Fibroblast of skin of left biceps (primary cell): ENCODE data around the gene SCAPER.

Experiments used
- DNase-seq, 2 experiments: peaks; one replicate each; pipeline ENCODE4 v3.0.0-alpha.2; 2013; ENCODE audit warnings: low read depth in 2 of 2

SCAPER gene

GRCh38 chr15:76418352-76419140, 486.6 kb downstream of the SCAPER start:
- DNase-seq, result no peak

DNA sequence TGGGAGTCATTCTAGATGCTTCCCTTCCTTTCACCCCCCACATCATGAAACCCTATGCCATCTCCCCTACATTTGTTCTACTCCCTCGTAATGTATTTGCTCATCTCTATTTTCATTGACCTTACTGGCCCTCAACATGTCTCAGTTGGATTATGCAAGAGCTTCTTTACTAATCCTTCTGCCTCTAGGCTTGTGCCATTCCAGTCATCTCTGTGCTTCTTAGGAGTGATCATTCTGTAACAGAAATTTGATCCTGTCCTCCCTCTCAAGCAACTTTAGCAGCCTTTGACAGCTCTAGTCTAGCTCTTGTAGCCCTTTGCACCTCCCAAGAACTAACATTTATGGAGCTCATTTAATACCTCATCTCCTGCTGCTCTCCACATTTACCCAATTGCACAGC, 503.9 kb downstream of the SCAPER start:
- no peak for DNase-seq

DNA sequence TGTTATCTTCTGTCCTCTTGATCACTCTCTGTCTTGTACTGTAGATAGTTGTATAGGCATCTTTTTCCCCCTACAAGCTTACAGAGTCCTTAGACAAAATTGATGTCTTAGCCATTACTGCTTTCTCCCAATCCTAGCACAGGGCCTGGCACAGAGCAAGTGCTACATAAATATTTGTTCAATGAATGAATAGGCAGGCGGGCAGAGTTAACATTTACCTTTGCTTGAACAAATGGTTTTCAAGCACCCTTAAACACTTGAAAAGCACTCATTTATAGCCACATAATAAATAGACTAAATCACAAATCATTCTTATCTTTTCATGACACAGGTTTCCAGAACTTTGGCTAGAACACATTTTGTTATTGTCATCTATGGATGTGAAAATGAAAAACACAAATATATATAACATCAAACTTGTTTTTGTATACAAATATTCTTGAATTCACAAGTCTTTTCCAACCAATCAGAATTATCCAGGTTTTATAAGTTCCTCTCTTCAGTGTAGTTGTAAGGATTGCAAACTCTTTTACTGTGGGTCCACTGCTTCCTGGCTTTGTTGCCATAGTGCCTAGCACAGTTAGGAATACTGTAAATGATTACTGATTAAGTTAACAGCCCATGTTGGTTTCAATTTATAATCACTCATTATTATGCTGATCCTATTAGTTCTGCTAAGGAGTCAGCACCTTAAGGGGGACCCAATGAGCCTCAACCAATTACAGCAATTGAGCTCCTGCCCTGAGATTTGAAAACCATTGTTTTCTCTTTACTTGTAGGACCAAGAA, 506.6 kb downstream of the SCAPER start:
- DNase-seq, result no peak

- DNase-seq, result peak; percentile 20 to 26
Measured at GRCh38 chr15:76393614-76394013, 511.5 kb downstream of the SCAPER start.

DNA sequence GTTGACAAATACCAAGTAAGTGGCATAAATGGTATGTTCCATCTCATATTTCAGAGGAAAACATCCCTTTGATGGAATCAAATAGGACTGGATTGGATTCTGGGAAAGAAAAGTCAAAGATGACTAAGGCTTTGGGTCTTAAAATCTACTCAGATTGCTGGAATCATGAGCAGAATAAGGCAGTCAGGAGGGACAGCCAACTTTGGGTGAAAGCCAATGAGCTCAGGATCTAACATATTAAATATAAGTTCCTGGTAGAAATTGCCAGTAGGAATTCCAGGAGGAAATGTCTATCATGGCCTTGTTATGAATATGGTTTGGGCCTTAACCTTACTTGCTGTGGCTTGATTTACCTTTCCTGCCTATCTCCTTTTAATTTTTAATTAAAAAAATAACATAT, 513.3 kb downstream of the SCAPER start:
- DNase-seq, result no peak

GRCh38 chr15:76391309-76391708, 513.8 kb downstream of the SCAPER start:
- DNase-seq, result no peak

GRCh38 chr15:76390571-76390970, 514.6 kb downstream of the SCAPER start:
- no peak for DNase-seq

GRCh38 chr15:76386926-76387325, 518.2 kb downstream of the SCAPER start:
- no peak for DNase-seq

- no peak for DNase-seq
Measured at GRCh38 chr15:76386178-76386577, 519.0 kb downstream of the SCAPER start.

GRCh38 chr15:76384409-76384808, 520.7 kb downstream of the SCAPER start:
- DNase-seq, result no peak

DNA sequence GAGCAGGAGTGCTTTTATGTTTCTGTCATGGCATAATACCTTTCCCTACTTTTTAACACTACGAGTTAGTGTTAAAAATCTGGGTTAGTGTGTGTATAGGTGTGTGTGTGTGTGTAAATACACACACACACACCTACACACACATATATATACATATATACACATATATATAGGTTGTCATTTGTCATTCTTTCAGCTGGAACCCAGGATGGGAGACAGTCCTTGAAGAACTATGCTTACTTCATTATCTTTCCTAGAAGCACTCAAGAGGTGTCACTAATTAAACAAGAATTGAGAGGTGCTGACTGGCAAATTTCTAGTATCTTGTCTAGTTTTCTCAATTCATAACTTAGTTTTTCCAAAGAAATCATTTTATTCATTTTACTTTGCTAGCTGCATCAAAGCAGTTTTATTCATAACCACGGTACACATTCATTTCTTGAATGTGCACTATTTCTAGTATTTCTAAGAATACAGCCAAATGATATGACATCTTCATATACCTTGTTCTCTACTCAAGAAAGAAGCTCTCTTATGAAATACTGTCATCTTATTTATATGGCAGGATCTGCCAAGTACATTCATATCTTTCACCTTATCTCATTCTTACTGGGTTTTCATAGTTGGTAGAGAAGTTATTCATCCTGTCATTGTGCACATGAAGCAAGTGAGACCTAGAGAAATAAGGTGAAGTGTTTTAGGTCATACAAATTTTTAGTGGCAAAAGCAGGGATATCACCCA, 522.0 kb downstream of the SCAPER start:
- no peak for DNase-seq

DNA sequence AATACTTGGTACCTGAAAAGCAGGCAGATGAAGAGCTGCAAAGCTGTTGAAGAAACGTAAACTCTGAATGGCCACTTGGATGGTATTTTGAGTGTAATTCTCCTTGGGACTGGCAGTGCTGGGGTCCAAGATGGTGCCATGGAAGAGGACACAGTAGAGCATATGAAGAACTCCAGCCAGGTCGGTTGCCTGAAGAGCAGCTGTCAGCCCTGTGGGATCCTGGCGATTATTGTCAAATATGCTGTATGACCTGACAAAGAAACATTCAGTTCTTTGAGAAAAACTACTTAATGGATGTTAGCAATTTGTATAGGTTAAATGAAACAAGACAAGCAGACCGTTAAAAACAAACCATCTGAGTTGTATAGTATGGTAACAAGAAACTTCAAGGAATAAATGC, 523.8 kb downstream of the SCAPER start:
- no peak for DNase-seq

DNA sequence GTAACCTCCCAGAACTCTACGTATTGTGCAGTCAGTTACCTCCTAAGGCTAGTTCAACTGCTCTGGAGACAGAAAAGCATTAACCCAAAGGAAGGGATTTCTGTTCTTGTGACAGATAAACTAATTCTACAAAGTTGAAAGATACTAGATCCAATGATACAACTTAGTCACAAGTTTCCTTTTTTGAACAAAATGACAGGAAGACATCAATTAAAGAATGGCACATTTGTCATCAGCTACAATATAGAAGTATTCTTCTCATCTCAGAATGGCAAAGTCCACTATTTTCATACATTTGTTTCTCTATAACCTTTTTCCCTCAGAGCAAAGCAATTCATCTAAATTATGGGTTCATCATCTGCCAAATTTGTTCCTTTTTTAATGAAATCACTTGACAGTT, 524.9 kb downstream of the SCAPER start:
- DNase-seq, result no peak

- DNase-seq, result no peak
Measured at GRCh38 chr15:76378691-76379090, 526.4 kb downstream of the SCAPER start.

- DNase-seq, result no peak
Measured at GRCh38 chr15:76377751-76378150, 527.4 kb downstream of the SCAPER start.

- no peak for DNase-seq
Measured at GRCh38 chr15:76377217-76377616, 527.9 kb downstream of the SCAPER start.

DNA sequence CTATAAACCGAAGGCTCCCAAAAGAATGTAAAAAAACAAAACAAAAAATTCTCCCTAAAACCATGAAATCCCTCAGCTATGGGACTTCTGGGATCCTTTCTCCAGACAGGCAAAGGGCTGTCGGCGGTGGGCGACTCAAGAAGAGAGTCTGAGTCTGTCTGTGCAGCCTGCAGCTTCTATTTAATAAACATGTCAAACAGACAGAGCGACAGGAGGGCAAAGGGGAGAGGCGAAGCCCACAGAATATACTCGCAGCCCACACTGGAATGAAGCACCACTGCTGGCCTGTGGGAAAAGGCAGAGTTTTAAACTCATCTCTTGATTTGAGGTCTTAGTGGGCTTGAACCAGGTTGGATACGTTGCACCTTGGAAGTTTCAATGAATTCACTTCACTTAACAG, 528.3 kb downstream of the SCAPER start:
- no peak for DNase-seq

GRCh38 chr15:76376029-76376428, 529.1 kb downstream of the SCAPER start:
- no peak for DNase-seq

DNA sequence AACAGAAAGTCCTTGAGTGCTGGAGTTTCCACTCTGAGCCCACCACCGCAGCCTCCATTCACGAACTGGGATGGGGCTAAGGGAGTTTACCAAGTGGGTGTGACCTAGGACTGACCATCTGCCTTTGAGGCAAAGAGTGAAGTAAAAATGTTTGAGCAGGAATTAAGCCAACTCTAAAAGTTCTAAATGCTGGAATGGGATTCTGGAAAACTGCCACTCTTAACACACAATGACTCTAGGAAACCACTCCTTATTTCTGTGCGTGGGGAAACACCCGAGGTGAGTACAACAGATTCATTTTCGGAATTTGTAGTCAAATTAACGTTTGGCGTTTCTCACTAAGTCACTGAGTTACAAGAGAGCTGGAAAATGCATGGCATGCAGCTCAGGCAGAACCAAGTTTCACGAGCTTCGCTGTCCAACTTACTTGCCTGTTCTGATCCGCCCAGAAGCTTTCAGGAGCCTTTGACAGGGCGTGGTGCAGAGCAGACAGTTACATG, 537.0 kb downstream of the SCAPER start:
- DNase-seq, result no peak

DNA sequence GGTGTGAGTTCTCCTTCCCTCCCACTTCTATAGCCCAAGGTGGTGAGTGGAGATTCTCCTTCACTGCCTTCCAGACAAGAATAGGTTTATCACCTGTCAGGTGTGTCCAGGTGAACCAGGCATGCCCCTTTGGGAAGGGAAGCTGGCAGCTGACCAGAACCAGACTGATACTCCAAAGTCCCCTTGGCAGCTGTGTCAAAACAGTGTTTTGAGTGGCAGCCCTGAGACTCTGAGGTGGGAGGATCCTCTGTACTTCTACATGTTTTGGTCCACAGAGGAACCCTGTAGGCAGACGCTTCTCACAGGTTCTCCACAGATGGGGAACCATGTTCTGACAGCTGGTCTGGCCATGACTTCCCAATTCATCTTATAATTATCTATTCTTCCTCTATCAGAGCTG, 538.4 kb downstream of the SCAPER start:
- no peak for DNase-seq

GRCh38 chr15:76363251-76363650, 541.9 kb downstream of the SCAPER start:
- no peak for DNase-seq

GRCh38 chr15:76360416-76360815, 544.7 kb downstream of the SCAPER start:
- no peak for DNase-seq
